PC-9 (cell line): ENCODE measurements around the gene TPH1. TPM values are rescaled to one million over a fixed set of nuclear protein-coding genes. Genes with fewer than 3 reads are reported as not detected.

Experiments
- BruUV-seq: library from RNA; stranded (reverse); fragments of 400-500 nt; replicated peaks from 2 replicates; lab custom pipeline; 2021; lab: Mats Ljungman, UMichigan
- CTCF ChIA-PET: fragments of 300-600 bp; sonication (Branson Sonifier 250); formaldehyde crosslinking; loops from one replicate; lab custom pipeline; 2022; ENCODE audit warnings: antibody characterized with exemption; lab: Charles Lee
- POLR2A ChIA-PET: fragments of 300-600 bp; sonication (Branson Sonifier 250); formaldehyde crosslinking; loops from one replicate; lab custom pipeline; 2022; ENCODE audit warnings: antibody characterized with exemption; ENCODE audit not compliant: unreplicated experiment; lab: Charles Lee
- DNase-seq, 2 experiments: peaks; one replicate each; pipeline versions ENCODE4 v3.0.0 to v3.0.0-alpha.2; 2015 to 2022; ENCODE audit warnings: mixed read lengths in 1 of 2
- H2AFZ ChIP-seq: fragments of 200-600 bp; sonication (generic); 2 replicates; pipeline ENCODE4 v1.8.1; 2017; ENCODE audit warnings: antibody characterized with exemption
- H3F3A ChIP-seq: fragments of 200-600 bp; sonication (generic); 2 replicates; pipeline ENCODE4 v1.8.1; 2017; ENCODE audit warnings: antibody characterized with exemption, mild to moderate bottlenecking, low read depth; ENCODE audit not compliant: insufficient read depth
- H3K27ac ChIP-seq: fragments of 200-600 bp; sonication (generic); 2 replicates; pipeline ENCODE4 v1.6.1; 2016; ENCODE audit warnings: mixed run types
- H3K27me3 ChIP-seq: fragments of 200-600 bp; sonication (generic); 2 replicates; pipeline ENCODE4 v1.6.1; 2016; ENCODE audit warnings: low read depth, mixed run types; ENCODE audit not compliant: insufficient read depth
- H3K36me3 ChIP-seq: fragments of 200-600 bp; sonication (generic); 2 replicates; pipeline ENCODE4 v1.6.1; 2016; ENCODE audit warnings: low read depth, mixed run types
- H3K4me1 ChIP-seq: fragments of 200-600 bp; sonication (generic); replicated peaks from 2 replicates; pipeline ENCODE4 v1.6.1; 2016; ENCODE audit warnings: mixed run types; ENCODE audit not compliant: insufficient read depth
- H3K4me2 ChIP-seq: fragments of 200-600 bp; sonication (generic); 2 replicates; pipeline ENCODE4 v1.6.1; 2017; ENCODE audit warnings: mixed run types
- H3K4me3 ChIP-seq: fragments of 200-600 bp; sonication (generic); 2 replicates; pipeline ENCODE4 v1.6.1; 2016; ENCODE audit warnings: mixed run types
- H3K79me2 ChIP-seq: fragments of 200-600 bp; sonication (generic); 2 replicates; pipeline ENCODE4 v1.6.1; 2017; ENCODE audit warnings: low read depth, mixed run types
- H3K9me2 ChIP-seq: fragments of 200-600 bp; sonication (generic); 2 replicates; pipeline ENCODE4 v1.8.1; 2017; ENCODE audit warnings: mild to moderate bottlenecking; ENCODE audit not compliant: insufficient read depth
- H3K9me3 ChIP-seq: fragments of 200-600 bp; sonication (generic); 2 replicates; pipeline ENCODE4 v1.8.1; 2016; ENCODE audit warnings: low read depth; ENCODE audit not compliant: insufficient read depth
- H4K20me1 ChIP-seq: fragments of 200-600 bp; sonication (generic); 2 replicates; pipeline ENCODE4 v1.8.1; 2017; ENCODE audit not compliant: insufficient read depth
- EZH2 ChIP-seq: fragments of 200-600 bp; sonication (generic); IDR thresholded peaks from 2 replicates; pipeline ENCODE4 v1.8.0; 2017; ENCODE audit warnings: antibody characterized with exemption, low read depth
- intact Hi-C: fragments of 100-400 bp; cut with micrococcal nuclease; formaldehyde crosslinking; loops from one replicate; pipeline ENCODE4 v1.10.0; 2022; ENCODE audit not compliant: unreplicated experiment
- total RNA-seq: library from RNA; stranded (reverse); gene quantifications from 2 replicates; pipeline ENCODE4 v1.2.3, GENCODE V29; 2021
- TF ChIP-seq, protein P1 (sequence below): fragments of 200-600 bp; sonication (generic); conservative IDR thresholded peaks from 2 replicates; pipeline ENCODE4 v1.6.1; 2017; ENCODE audit warnings: mixed run types, antibody characterized with exemption, mild to moderate bottlenecking, moderate library complexity

The TPH1 gene
- total RNA-seq, 1 experiment from 2014 or later = not detected

DNA sequence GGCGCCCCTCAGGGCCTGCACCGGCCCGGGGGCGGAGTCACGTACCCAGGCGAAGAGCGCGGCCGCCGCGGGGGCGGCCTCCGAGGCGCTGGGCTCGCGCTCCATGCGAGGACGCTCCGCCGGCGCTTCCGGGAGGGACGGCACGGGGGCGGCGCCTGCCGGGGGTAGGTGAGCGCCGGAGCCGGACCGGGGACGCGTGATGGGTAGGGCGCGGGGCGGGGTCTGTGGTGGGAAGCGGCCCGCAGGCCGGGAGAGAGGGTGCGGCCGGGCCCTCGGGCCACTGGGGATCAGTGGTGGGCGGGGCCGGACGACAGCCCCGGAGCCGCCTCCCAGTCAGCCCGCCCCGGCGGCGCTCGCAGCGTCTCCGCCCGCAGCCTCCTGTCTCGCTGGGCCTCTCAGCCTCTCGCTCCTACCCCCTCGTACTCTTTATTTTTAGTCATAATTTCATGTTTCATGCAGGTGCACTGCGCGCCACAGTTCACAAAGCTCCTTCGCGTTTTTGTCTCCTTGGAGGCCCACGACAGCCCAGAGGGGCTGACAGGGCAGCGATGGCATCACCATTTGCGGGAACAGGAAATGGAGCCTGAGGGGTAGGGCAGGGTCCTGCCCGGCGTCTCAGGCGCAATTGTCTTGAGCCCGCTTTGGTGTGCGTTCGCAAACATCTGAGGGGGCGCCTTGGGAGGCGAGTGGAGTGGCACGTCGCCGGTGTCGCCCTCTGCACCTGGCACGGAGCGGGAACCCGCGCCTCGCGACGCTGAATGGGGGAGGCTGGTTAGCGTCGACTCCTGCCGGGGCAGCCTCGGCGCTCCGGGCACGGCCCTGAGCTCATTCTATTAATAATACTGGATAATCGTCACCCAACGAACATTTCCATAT, 32.9 kb downstream of the TPH1 start, which contains the start of gene SERGEF:
Gene SERGEF, minus strand, starts transcription at position 142 of the 876 bp plus-strand sequence. Its CDS starts 37 bp downstream, at position 105.
- DNase-seq = peak; percentile 83 to 98
- no TSS peak for BruUV-seq
- Histone ChIP-seq H3K4me3 (peak within 1 kb of the TSS; percentile 69), H2AFZ (peak within 1 kb of the TSS; percentile 97), H3K79me2 (peaks cover 11% of the 10 kb centered on the region; the same call in 1 of the 2 replicates), H3K4me1 (peaks cover 5% of the 10 kb centered on the region), H3K36me3 (no peaks in the 10 kb centered on the region), H3K4me2 (peak within 1 kb of the TSS; percentile 80), H3K27me3 (no peaks in the 10 kb centered on the region), H3K9me3 (no peaks in the 10 kb centered on the region), H3F3A (peaks cover 3% of the 10 kb centered on the region; the same call in 1 of the 2 replicates), H3K9me2 (no peaks in the 10 kb centered on the region), H3K27ac (no peak within 1 kb of the TSS), H4K20me1 (no peaks in the 10 kb centered on the region)
- intact Hi-C loops = loop anchor here (5.0 kb wide), 1 partner anchor 94 kb away; the partner anchor contains the start of gene SAAL1
- ChIA-PET CTCF (interaction anchor here (0.6 to 1.0 kb wide), 2 partner anchors 93 to 235 kb away, joined by 3 to 4 read pairs; partner anchors contain the start of gene SAA2), POLR2A (interaction anchor here (0.7 kb wide), 2 partner anchors 383 to 821 kb away, joined by 3 to 7 read pairs; no protein-coding TSS in a partner anchor)
- no peak for TF ChIP-seq EZH2
- TF ChIP-seq, protein P1, sequence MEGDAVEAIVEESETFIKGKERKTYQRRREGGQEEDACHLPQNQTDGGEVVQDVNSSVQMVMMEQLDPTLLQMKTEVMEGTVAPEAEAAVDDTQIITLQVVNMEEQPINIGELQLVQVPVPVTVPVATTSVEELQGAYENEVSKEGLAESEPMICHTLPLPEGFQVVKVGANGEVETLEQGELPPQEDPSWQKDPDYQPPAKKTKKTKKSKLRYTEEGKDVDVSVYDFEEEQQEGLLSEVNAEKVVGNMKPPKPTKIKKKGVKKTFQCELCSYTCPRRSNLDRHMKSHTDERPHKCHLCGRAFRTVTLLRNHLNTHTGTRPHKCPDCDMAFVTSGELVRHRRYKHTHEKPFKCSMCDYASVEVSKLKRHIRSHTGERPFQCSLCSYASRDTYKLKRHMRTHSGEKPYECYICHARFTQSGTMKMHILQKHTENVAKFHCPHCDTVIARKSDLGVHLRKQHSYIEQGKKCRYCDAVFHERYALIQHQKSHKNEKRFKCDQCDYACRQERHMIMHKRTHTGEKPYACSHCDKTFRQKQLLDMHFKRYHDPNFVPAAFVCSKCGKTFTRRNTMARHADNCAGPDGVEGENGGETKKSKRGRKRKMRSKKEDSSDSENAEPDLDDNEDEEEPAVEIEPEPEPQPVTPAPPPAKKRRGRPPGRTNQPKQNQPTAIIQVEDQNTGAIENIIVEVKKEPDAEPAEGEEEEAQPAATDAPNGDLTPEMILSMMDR = 0 out of 2 replicates have a peak, but pooled peaks have one; percentile 11

DNA sequence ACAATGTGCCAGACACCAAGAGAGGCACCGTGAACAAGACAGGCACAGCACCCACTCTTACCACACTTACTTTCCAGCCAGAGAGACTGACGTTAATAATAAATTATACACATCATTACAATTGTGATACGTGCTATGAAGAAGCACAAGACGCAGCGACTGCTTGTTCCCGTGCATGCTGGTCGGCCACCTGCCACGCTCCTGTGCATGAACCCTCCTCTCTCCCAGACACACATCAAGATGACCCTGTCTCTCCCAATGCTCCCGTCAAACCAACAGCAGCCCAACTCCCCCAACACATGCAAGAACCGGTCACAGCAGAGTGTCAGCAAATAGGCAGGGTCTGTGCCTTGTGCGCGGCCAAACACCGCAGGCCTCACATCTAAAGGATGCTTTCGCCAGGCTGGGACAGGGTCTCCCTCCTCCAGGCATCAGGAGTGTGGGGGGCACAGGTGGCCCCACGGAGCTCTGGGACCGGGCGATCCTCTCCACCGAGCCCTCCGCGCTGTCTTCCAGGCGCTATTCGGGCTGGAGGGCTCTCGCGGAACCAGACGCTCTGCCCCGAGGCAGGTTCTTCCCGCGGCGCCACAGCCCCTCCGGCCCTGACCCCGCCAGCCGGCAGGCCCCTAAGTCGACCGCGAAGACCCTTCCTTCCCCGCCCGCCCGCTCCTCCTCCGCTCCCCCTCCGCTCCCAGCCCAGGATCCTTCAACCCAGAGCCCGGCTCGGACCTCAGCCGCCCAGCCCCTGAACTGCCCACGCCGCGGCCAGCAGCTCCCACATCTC, 33.8 kb downstream of the TPH1 start:
- Histone ChIP-seq H3K9me2 (no peaks in the 10 kb centered on the region), H3K4me1 (peaks cover 5% of the 10 kb centered on the region), H3K27ac (no peak overlapping the region), H3K36me3 (no peaks in the 10 kb centered on the region), H3F3A (peaks cover 3% of the 10 kb centered on the region; the same call in 1 of the 2 replicates), H3K4me3 (peak overlapping the region; percentile 69), H2AFZ (peak overlapping the region; percentile 85), H3K79me2 (peaks cover 11% of the 10 kb centered on the region; the same call in 1 of the 2 replicates), H3K27me3 (no peaks in the 10 kb centered on the region), H3K9me3 (no peaks in the 10 kb centered on the region), H3K4me2 (peak overlapping the region; percentile 80), H4K20me1 (no peaks in the 10 kb centered on the region)
- DNase-seq = peak in 1 of 2 experiments; percentile 24
- ChIA-PET POLR2A (interaction anchor here (0.7 to 1.0 kb wide), 2 partner anchors 94 to 384 kb away, joined by 3 to 7 read pairs; no protein-coding TSS in a partner anchor), CTCF (no interaction called here)
- BruUV-seq = no TSS peak
- TF ChIP-seq, protein P1 = no peak
- TF ChIP-seq EZH2 = no peak
- intact Hi-C loops = loop anchor here (5.0 kb wide), 1 partner anchor 95 kb away; the partner anchor contains the start of gene SAAL1
